Gastrocnemius medialis (tissue), 4 donors: ENCODE measurements around the gene GPR84. TPM values are rescaled to one million over a fixed set of nuclear protein-coding genes. Genes with fewer than 3 reads are reported as not detected.
A peak's percentile ranks its signal among the peaks of the same experiment; 100 is the strongest.

Experiments used
- ATAC-seq, 2 donors: fragments of 150-250 bp; one replicate each; pipeline ENCODE4 v1.9.1; 2016
- DNase-seq, 2 donors: peaks; one replicate each; pipeline ENCODE4 v3.0.0-alpha.2; 2019
- H3K27ac ChIP-seq, 4 donors: fragments of 200-600 bp; sonication (generic); 1 replicate in 1 of 4; 2 replicates in 3 of 4; pipeline ENCODE4 v1.5.1; 2016 to 2018; ENCODE audit warnings: mild to moderate bottlenecking in 2 of 4, moderate library complexity in 1 of 4
- H3K27me3 ChIP-seq, 3 donors: fragments of 200-600 bp; sonication (generic) in 2 of 3; 1 replicate in 1 of 3; 2 replicates in 2 of 3; pipeline versions ENCODE4 v1.5.1 to v1.6.0; 2016 to 2019; ENCODE audit warnings: mild to moderate bottlenecking in 1 of 3, moderate library complexity in 1 of 3
- H3K36me3 ChIP-seq, 2 donors: fragments of 200-600 bp; sonication (generic) in 1 of 2; one replicate each; pipeline ENCODE4 v1.5.1; 2017 to 2018
- H3K4me1 ChIP-seq, 2 donors: fragments of 200-600 bp; sonication (generic) in 1 of 2; one replicate each; pipeline ENCODE4 v1.5.1; 2016 to 2017; ENCODE audit warnings: mild to moderate bottlenecking in 2 of 2
- H3K4me3 ChIP-seq, 4 donors: fragments of 200-600 bp; sonication (generic) in 3 of 4; 1 replicate in 1 of 4; 2 replicates in 3 of 4; pipeline ENCODE4 v1.5.1; 2016 to 2019; ENCODE audit warnings: mild to moderate bottlenecking in 2 of 4
- H3K9me3 ChIP-seq, 3 donors: fragments of 200-600 bp; sonication (generic) in 2 of 3; 1 replicate in 1 of 3; 2 replicates in 2 of 3; pipeline ENCODE4 v1.5.1; 2016 to 2019
- POLR2A ChIP-seq, 2 donors: fragments of 450-650 bp; IDR thresholded peaks; one replicate each; pipeline ENCODE4 v1.6.1; 2017; ENCODE audit warnings: antibody characterized with exemption in 2 of 2, mild to moderate bottlenecking in 2 of 2, moderate library complexity in 2 of 2
- in situ Hi-C, 4 donors: fragments of 200-750 bp; cut with MboI; loops; one replicate each; pipeline versions ENCODE4 v1.15.0 to v1.8.0; 2017; ENCODE audit warnings: low sequenced_read_pairs in 4 of 4
- intact Hi-C: fragments of 100-400 bp; cut with DNase I; formaldehyde crosslinking; loops from one replicate; pipeline ENCODE4 v1.15.1; 2023; ENCODE audit warnings: low total_unique reads
- total RNA-seq, 4 donors: library from RNA; depleted of rRNA; stranded (reverse); fragments of >200 nt; gene quantifications; one replicate each; pipeline versions ENCODE4 v1.1.0 to v1.2.3, GENCODE V29; 2016
- TF ChIP-seq, protein P1 (sequence below), 5 experiments: fragments of 450-650 bp in 3 of 5; fragments of 200-600 bp in 2 of 5; sonication (generic) in 2 of 5; IDR thresholded peaks in 4 of 5; conservative IDR thresholded peaks in 1 of 5; 1 replicate in 4 of 5; 2 replicates in 1 of 5; pipeline ENCODE4 v1.5.1; 2016 to 2019; ENCODE audit warnings: antibody characterized with exemption in 5 of 5, mild to moderate bottlenecking in 3 of 5, moderate library complexity in 3 of 5

GPR84 gene
- total RNA-seq, 4 donors from 2014 or later, result 0.49 to 0.51 TPM; not detected in 2

DNA sequence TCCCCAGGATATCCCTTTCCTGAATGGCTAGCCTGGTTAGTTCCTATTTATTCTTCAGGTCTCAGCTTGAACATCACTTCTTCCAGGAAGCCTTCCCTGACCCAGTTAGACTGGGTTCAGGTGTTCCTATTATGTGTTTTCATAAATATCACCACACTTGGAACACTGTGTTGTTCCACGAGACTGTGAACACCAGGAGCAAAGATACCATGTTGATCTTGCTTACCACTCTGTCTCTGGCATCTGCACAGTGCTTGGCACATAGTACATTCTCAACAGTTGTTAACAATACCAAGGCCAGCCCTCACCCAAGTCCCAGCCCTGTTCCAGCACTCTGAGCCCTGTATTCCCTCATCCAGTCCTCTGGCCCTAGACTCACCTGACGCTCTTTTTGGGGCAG is 33.9 kb upstream of the GPR84 start:
- no peak for TF ChIP-seq POLR2A (IDR thresholded peaks at IDR 0.05)
- TF ChIP-seq, protein P1, sequence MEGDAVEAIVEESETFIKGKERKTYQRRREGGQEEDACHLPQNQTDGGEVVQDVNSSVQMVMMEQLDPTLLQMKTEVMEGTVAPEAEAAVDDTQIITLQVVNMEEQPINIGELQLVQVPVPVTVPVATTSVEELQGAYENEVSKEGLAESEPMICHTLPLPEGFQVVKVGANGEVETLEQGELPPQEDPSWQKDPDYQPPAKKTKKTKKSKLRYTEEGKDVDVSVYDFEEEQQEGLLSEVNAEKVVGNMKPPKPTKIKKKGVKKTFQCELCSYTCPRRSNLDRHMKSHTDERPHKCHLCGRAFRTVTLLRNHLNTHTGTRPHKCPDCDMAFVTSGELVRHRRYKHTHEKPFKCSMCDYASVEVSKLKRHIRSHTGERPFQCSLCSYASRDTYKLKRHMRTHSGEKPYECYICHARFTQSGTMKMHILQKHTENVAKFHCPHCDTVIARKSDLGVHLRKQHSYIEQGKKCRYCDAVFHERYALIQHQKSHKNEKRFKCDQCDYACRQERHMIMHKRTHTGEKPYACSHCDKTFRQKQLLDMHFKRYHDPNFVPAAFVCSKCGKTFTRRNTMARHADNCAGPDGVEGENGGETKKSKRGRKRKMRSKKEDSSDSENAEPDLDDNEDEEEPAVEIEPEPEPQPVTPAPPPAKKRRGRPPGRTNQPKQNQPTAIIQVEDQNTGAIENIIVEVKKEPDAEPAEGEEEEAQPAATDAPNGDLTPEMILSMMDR (IDR thresholded peaks at IDR 0.05 in 4 of 5, conservative IDR thresholded peaks at IDR 0.05 in 1 of 5), result no peak
- no peak for ATAC-seq
- Histone ChIP-seq H3K36me3 (peaks cover 0 to 63% of the 10 kb centered on the region in 2 donors), H3K4me3 (no peak overlapping the region), H3K9me3 (no peaks in the 10 kb centered on the region), H3K4me1 (no peaks in the 10 kb centered on the region), H3K27me3 (no peaks in the 10 kb centered on the region), H3K27ac (no peak overlapping the region)
- no peak for DNase-seq
- in situ Hi-C loops (loop anchor here in 2 of 4 donors (5.0 kb wide), 2 partner anchors 39 to 44 kb away; no protein-coding TSS in a partner anchor), intact Hi-C loops (no loop called here)

DNA sequence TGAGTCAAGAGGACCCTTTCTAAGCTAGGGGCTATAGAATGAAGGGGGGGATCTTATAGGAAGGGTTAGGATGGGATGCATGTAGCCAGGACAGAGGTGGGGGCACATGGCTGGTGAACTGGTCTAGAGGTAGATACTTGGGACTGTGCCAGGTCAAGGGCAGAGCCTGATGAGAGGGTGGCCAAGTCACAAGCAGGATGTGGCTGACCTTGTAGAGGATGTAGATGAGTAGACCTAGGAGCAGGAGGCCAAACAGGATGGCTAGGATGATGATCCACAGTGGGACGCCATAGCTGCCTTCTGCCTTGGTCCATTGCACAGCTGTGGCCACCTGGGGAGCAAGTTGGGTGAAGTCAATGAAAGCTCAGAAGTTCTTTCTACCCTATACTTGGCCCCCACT is 32.9 kb upstream of the GPR84 start:
- no peaks in the 10 kb centered on the region for H3K27me3 ChIP-seq
- in situ Hi-C loops, result loop anchor here in 2 of 4 donors (5.0 kb wide), 2 partner anchors 40 to 45 kb away; no protein-coding TSS in a partner anchor
- no peak overlapping the region for H3K4me3 ChIP-seq
- H3K9me3 ChIP-seq, result no peaks in the 10 kb centered on the region
- TF ChIP-seq, protein P1 (IDR thresholded peaks at IDR 0.05 in 4 of 5, conservative IDR thresholded peaks at IDR 0.05 in 1 of 5), result no peak
- TF ChIP-seq POLR2A (IDR thresholded peaks at IDR 0.05), result no peak
- peaks cover 0 to 54% of the 10 kb centered on the region in 2 donors for H3K36me3 ChIP-seq
- no peak for ATAC-seq
- DNase-seq, result no peak
- H3K4me1 ChIP-seq, result no peaks in the 10 kb centered on the region
- no peak overlapping the region for H3K27ac ChIP-seq
- intact Hi-C loops, result no loop called here

DNA sequence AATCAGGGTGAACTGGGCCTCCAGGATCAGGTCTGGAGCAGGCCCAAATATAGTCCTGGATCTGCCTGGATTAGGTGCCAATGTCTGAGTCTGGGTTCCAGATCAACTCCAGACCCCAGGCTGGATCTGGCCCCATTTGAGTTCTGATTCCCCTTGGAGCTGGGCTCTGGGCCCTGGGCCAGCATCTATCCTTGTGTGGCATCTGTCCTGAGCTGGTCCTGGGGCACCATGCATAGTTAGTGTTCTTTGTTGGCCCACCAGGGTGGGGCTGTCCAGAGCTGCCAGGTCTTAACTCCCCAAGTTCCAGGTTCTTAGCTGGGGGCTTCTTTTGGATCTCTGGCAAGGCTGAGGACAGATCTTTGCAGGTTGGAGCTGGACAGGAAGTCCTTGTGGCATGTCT is 31.3 kb upstream of the GPR84 start:
- Histone ChIP-seq H3K9me3 (no peaks in the 10 kb centered on the region), H3K27me3 (no peaks in the 10 kb centered on the region), H3K36me3 (peaks cover 0 to 38% of the 10 kb centered on the region in 2 donors), H3K4me3 (no peak overlapping the region), H3K4me1 (peaks cover 0 to 5% of the 10 kb centered on the region in 2 donors), H3K27ac (no peak overlapping the region)
- no peak for TF ChIP-seq POLR2A (IDR thresholded peaks at IDR 0.05)
- TF ChIP-seq, protein P1 (IDR thresholded peaks at IDR 0.05 in 4 of 5, conservative IDR thresholded peaks at IDR 0.05 in 1 of 5), result no peak
- DNase-seq (no peak), ATAC-seq (no peak)
- in situ Hi-C loops (loop anchor here in 2 of 4 donors (5.0 kb wide), 2 partner anchors 42 to 47 kb away; no protein-coding TSS in a partner anchor), intact Hi-C loops (no loop called here)

DNA sequence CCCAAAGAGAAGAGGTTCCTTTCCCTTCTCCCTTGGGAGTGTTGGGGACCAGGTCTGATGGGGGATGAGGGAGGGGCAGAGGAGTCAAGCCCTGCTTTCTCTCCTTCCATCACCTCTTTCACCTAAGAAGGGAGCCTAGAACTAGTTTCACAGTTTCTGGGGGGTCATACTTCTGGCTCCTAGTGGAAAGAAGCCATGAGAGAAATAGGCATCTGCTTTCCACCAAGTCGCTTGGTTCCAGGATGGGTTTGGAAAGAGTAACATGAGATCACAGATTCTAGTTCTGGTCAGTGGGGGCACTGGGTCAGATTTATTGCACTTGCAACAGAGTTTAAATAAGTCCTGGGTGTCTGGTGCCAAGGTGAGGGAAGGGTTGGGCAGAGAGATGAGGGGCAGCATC is 30.7 kb upstream of the GPR84 start:
- peaks cover 0 to 33% of the 10 kb centered on the region in 2 donors for H3K36me3 ChIP-seq
- no peak for DNase-seq
- no peaks in the 10 kb centered on the region for H3K9me3 ChIP-seq
- in situ Hi-C loops (loop anchor here in 2 of 4 donors (5.0 kb wide), 2 partner anchors 42 to 47 kb away; no protein-coding TSS in a partner anchor), intact Hi-C loops (no loop called here)
- no peak overlapping the region for H3K27ac ChIP-seq
- TF ChIP-seq, protein P1 (IDR thresholded peaks at IDR 0.05 in 4 of 5, conservative IDR thresholded peaks at IDR 0.05 in 1 of 5), result no peak
- no peak for TF ChIP-seq POLR2A (IDR thresholded peaks at IDR 0.05)
- no peaks in the 10 kb centered on the region for H3K27me3 ChIP-seq
- no peak overlapping the region for H3K4me3 ChIP-seq
- no peak for ATAC-seq
- H3K4me1 ChIP-seq, result peaks cover 0 to 5% of the 10 kb centered on the region in 2 donors

DNA sequence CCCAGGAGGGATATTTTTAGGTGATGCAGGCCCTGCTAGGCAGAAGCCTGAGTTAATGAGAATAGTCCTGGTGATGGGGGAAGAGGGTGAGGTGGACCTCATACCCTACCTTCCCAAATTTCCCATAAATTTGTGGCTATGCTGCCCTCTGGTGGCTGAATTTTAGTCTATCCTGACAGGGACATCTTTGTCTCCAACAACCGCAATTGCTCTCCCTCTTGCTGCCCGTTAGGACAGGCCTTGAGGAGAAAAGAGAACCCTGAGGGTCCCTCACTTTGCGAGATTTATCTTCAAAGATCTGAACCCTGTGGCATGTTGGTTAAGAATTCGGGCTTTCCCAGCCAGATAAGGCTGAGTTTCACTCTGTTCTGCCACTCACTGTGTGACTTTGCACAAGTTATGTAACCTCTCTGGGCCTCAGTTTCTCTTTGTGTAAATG is 30.0 kb upstream of the GPR84 start:
- Histone ChIP-seq H3K4me3 (no peak overlapping the region), H3K36me3 (peaks cover 0 to 27% of the 10 kb centered on the region in 2 donors), H3K27ac (no peak overlapping the region), H3K4me1 (peaks cover 3 to 5% of the 10 kb centered on the region in 2 donors), H3K9me3 (no peaks in the 10 kb centered on the region), H3K27me3 (no peaks in the 10 kb centered on the region)
- ATAC-seq (peak; percentile 48 to 68), DNase-seq (no peak)
- in situ Hi-C loops (no loop called here), intact Hi-C loops (no loop called here)
- no peak for TF ChIP-seq POLR2A (IDR thresholded peaks at IDR 0.05)
- TF ChIP-seq, protein P1 (IDR thresholded peaks at IDR 0.05 in 4 of 5, conservative IDR thresholded peaks at IDR 0.05 in 1 of 5), result peak; percentile 38 to 75 (median 56)
